ENCODE data around the gene HLF.
A peak's percentile ranks its signal among the peaks of the same experiment; 100 is the strongest.

Gene HLF

GRCh38 chr17:55292094-55292493 lies 27.3 kb downstream of the HLF start:
- DNase-seq = no peak

GRCh38 chr17:55294042-55294751 lies 29.4 kb downstream of the HLF start:
- DNase-seq = no peak

GRCh38 chr17:55295411-55296170 lies 30.8 kb downstream of the HLF start:
- peak in 1 of 2 experiments; percentile 41 for DNase-seq

GRCh38 chr17:55296171-55296695 lies 31.5 kb downstream of the HLF start:
- no peak for DNase-seq

- no peak for DNase-seq
These were observed 31.9 kb downstream of the HLF start for GRCh38 chr17:55296699-55297098.

GRCh38 chr17:55298111-55298730 lies 33.5 kb downstream of the HLF start:
- no peak for DNase-seq

GRCh38 chr17:55299162-55299838 lies 34.5 kb downstream of the HLF start:
- DNase-seq = no peak

- DNase-seq = no peak
These were observed 35.1 kb downstream of the HLF start for GRCh38 chr17:55299890-55300289.

GRCh38 chr17:55300479-55301290 lies 35.9 kb downstream of the HLF start:
- no peak for DNase-seq

- DNase-seq = no peak
These were observed 37.0 kb downstream of the HLF start for GRCh38 chr17:55301521-55302406.

GRCh38 chr17:55302407-55302787 lies 37.6 kb downstream of the HLF start:
- DNase-seq = no peak

GRCh38 chr17:55303008-55303493 lies 38.3 kb downstream of the HLF start:
- DNase-seq = no peak

- DNase-seq = no peak
These were observed 39.0 kb downstream of the HLF start for GRCh38 chr17:55303701-55304145.

GRCh38 chr17:55304171-55304859 lies 39.6 kb downstream of the HLF start:
- no peak for DNase-seq

- no peak for DNase-seq
These were observed 40.7 kb downstream of the HLF start for GRCh38 chr17:55305321-55306087.

- DNase-seq = no peak
These were observed 43.1 kb downstream of the HLF start for GRCh38 chr17:55307879-55308278.

- DNase-seq = no peak
These were observed 44.0 kb downstream of the HLF start for GRCh38 chr17:55308613-55309391.

- no peak for DNase-seq
These were observed 47.1 kb downstream of the HLF start for GRCh38 chr17:55311767-55312375.

Measured in cerebellar nuclear complex (tissue), 1 donor.